ENCODE results near the gene SRRM3. TPM values are rescaled to one million over a fixed set of nuclear protein-coding genes. Genes with fewer than 3 reads are reported as not detected.
"Not testable (repeated sequence)": the region's sequence is repeated elsewhere in the genome, so short reads cannot be mapped to it uniquely, and the experiment has no call there.

The SRRM3 gene
- total RNA-seq, 1 experiment from 2014 or later, result 12.7 TPM

GRCh38 chr7:76225951-76226350 lies 24.3 kb downstream of the SRRM3 start:
- Histone ChIP-seq H3K79me2 (ENCODE audit: insufficient read depth, low read length) (no peaks in the 10 kb centered on the region), H2AFZ (ENCODE audit: low read depth, low read length, poor library complexity, severe bottlenecking) (no peak overlapping the region), H3K27ac (ENCODE audit: low read depth, low read length) (no peak overlapping the region), H3K36me3 (ENCODE audit: control insufficient read depth in 1 of 2, insufficient read depth in 2 of 2, low read length in 2 of 2) (no peaks in the 10 kb centered on the region), H3K4me3 (replicated peaks in 1 of 2; ENCODE audit: low read depth in 1 of 2, low read length in 2 of 2) (no peak overlapping the region), H3K9ac (ENCODE audit: low read length) (no peak overlapping the region), H3K27me3 (ENCODE audit: insufficient read depth, low read length) (peaks cover 12% of the 10 kb centered on the region; the same call in 1 of the 2 replicates), H3K4me2 (ENCODE audit: low read length) (no peak overlapping the region), H3K9me2 (ENCODE audit: insufficient read depth) (no peaks in the 10 kb centered on the region), H4K20me1 (ENCODE audit: insufficient read depth) (no peaks in the 10 kb centered on the region), H3K9me3 (ENCODE audit: control insufficient read depth in 1 of 2, insufficient read depth in 1 of 2, low read depth in 1 of 2, low read length in 2 of 2) (no peaks in the 10 kb centered on the region), H3K4me1 (ENCODE audit: control insufficient read depth in 1 of 2, insufficient read depth in 2 of 2, low read length in 2 of 2) (peaks cover 0 to 10% of the 10 kb centered on the region in 2 experiments; a peak in 3 of 4 replicates)
- ChIA-PET CTCF (no interaction called here), RAD21 (ENCODE audit: low non-redundant PET in 1 of 2, low total read pairs in 2 of 2, uncharacterized antibody in 2 of 2, unreplicated experiment in 2 of 2) (no interaction called here), POLR2A (no interaction called here)
- no peak for ATAC-seq
- intact Hi-C loops (cut with micrococcal nuclease), result no loop called here
- TF ChIP-seq YY1 (IDR thresholded peaks at IDR 0.05; ENCODE audit: extremely low read depth, insufficient replicate concordance, low read depth, low read length), result no peak
- no peak for TF ChIP-seq ELF1 (IDR thresholded peaks at IDR 0.05; ENCODE audit: borderline replicate concordance, low read depth)
- no peak for TF ChIP-seq CBX3 (IDR thresholded peaks at IDR 0.05; ENCODE audit: low read depth)
- TF ChIP-seq, protein P1, sequence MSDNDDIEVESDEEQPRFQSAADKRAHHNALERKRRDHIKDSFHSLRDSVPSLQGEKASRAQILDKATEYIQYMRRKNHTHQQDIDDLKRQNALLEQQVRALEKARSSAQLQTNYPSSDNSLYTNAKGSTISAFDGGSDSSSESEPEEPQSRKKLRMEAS (IDR thresholded peaks at IDR 0.05), result no peak
- TF ChIP-seq CEBPB (IDR thresholded peaks at IDR 0.05; ENCODE audit: low read depth), result no peak
- TF ChIP-seq ZNF274 (IDR thresholded peaks at IDR 0.05; ENCODE audit: low read depth, low read length), result no peak
- no peak for TF ChIP-seq TCF7L2 (IDR thresholded peaks at IDR 0.05; ENCODE audit: borderline replicate concordance, extremely low read depth, insufficient read depth, insufficient read length)
- no peak for TF ChIP-seq FOSL1 (IDR thresholded peaks at IDR 0.05; ENCODE audit: low read depth)
- no peak for TF ChIP-seq ATF3 (IDR thresholded peaks at IDR 0.05)
- TF ChIP-seq EGR1 (IDR thresholded peaks at IDR 0.05; ENCODE audit: low read depth), result no peak
- DNase-seq (ENCODE audit: low read depth, low spot score), result no peak
- BruUV-seq (replicated peaks), result no TSS peak

DNA sequence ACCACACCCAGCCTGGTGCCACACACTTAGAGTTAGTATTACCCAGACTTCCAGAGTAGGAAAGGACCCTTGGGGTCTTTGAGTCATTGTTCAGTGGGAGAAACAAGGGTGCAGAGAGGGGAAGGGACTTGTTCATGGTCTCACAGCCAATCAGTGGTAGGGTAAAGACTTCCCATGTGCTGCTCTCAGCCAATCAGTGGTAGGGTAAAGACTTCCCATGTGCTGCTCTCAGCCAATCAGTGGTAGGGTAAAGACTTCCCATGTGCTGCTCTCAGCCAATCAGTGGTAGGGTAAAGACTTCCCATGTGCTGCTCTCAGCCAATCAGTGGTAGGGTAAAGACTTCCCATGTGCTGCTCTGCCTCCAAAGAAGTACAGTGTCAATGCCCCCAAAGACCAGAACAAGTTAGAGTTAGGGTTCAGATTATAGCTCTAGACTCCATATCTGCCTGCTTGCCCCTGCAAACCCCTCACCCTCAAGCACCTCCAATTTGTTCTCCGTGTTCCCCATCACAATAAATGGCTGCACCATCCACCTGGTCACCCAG lies 25.3 kb downstream of the SRRM3 start:
- RAD21 ChIA-PET (ENCODE audit: low non-redundant PET in 1 of 2, low total read pairs in 2 of 2, uncharacterized antibody in 2 of 2, unreplicated experiment in 2 of 2); intact Hi-C loops (cut with micrococcal nuclease); H3K9ac ChIP-seq (ENCODE audit: low read length); H3K36me3 ChIP-seq (ENCODE audit: control insufficient read depth in 1 of 2, insufficient read depth in 2 of 2, low read length in 2 of 2); H3K4me2 ChIP-seq (ENCODE audit: low read length); CTCF ChIA-PET; ATAC-seq; H4K20me1 ChIP-seq (ENCODE audit: insufficient read depth); H2AFZ ChIP-seq (ENCODE audit: low read depth, low read length, poor library complexity, severe bottlenecking); BruUV-seq (replicated peaks); H3K4me3 ChIP-seq (replicated peaks in 1 of 2; ENCODE audit: low read depth in 1 of 2, low read length in 2 of 2); H3K9me3 ChIP-seq (ENCODE audit: control insufficient read depth in 1 of 2, insufficient read depth in 1 of 2, low read depth in 1 of 2, low read length in 2 of 2); H3K27ac ChIP-seq (ENCODE audit: low read depth, low read length); DNase-seq (ENCODE audit: low read depth, low spot score); POLR2A ChIA-PET; H3K9me2 ChIP-seq (ENCODE audit: insufficient read depth); H3K79me2 ChIP-seq (ENCODE audit: insufficient read depth, low read length): not testable (repeated sequence)
- peaks cover 12% of the 10 kb centered on the region; the same call in 1 of the 2 replicates for H3K27me3 ChIP-seq (ENCODE audit: insufficient read depth, low read length)
- H3K4me1 ChIP-seq (ENCODE audit: control insufficient read depth in 1 of 2, insufficient read depth in 2 of 2, low read length in 2 of 2), result peaks cover 4 to 19% of the 10 kb centered on the region in 2 experiments; a peak in 3 of 4 replicates

Measured in HCT116 (cell line).